ENCODE results near the gene CD300LB.

- no peak for TF ChIP-seq ZNF274 (IDR thresholded peaks at IDR 0.05; ENCODE audit: low read depth, low read length)
- TF ChIP-seq SUZ12 (IDR thresholded peaks at IDR 0.05; ENCODE audit: extremely low read depth, insufficient read depth, insufficient read length) = no peak
- no peak for TF ChIP-seq YY1 (IDR thresholded peaks at IDR 0.05; ENCODE audit: insufficient read depth, insufficient read length)
Observed at GRCh38 chr17:74512624-74513091, 18.6 kb downstream of the CD300LB start.

Data from NT2/D1 (cell line).